HFFc6 (cell line): ENCODE measurements around the gene DGKK. TPM values are rescaled to one million over a fixed set of nuclear protein-coding genes. Genes with fewer than 3 reads are reported as not detected.

Experiments
- DNase-seq: peaks from one replicate; pipeline ENCODE4 v3.0.0-alpha.2; 2018
- H3K27ac Mint-ChIP-seq: 2 replicates; pipeline ENCODE4 v1.8.0; 2020; ENCODE audit warnings: mild to moderate bottlenecking, mixed read lengths
- H3K27me3 Mint-ChIP-seq: 2 replicates; pipeline ENCODE4 v1.8.0; 2021; ENCODE audit warnings: mild to moderate bottlenecking, moderate library complexity, mixed read lengths; ENCODE audit not compliant: insufficient read depth
- H3K36me3 Mint-ChIP-seq: 2 replicates; pipeline ENCODE4 v1.8.0; 2021; ENCODE audit warnings: low read depth, mixed read lengths
- H3K4me1 Mint-ChIP-seq: 2 replicates; pipeline ENCODE4 v1.8.0; 2020; ENCODE audit warnings: low read depth, mixed read lengths
- H3K4me3 Mint-ChIP-seq: 2 replicates; pipeline ENCODE4 v1.8.0; 2020; ENCODE audit warnings: mild to moderate bottlenecking, moderate library complexity, mixed read lengths
- H3K9me3 Mint-ChIP-seq: 2 replicates; pipeline ENCODE4 v1.8.0; 2020; ENCODE audit warnings: mild to moderate bottlenecking, mixed read lengths
- total RNA-seq, 6 experiments: library from RNA; stranded (reverse); fragmentation: NEBNext Ultra II Directional; extraction: Animal tissue kit (Norgen Biotek cat#: 25700); gene quantifications; 2 replicates in 1 of 6; 3 replicates in 5 of 6; pipeline ENCODE4 v1.2.3, GENCODE V29; 2021
- TF ChIP-seq, protein P1 (sequence below): fragments of 200-600 bp; sonication (generic); IDR thresholded peaks from 2 replicates; pipeline ENCODE4 v1.5.0; 2021; ENCODE audit warnings: antibody characterized with exemption, mild to moderate bottlenecking

The DGKK gene
- total RNA-seq, 6 experiments from 2014 or later = not detected

DNA sequence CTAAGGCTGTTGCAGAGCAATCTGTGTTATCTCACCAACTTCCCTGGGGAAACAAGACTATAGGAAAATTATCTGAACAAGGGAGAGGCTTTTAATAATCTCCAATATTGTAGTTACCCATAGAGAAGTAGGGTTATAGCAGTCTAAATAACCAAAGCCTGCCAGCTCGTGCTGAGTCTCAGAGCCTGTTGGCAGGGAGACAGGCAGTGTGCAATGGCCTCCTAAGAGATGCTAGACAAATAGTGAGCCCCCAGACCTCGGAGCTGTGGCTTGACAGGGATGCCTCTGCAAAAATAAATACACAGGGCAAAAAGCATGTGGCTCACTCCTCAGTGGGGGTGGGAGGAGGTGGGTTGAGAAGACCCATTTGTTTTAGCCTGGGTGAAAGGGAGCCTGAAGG is 76.7 kb downstream of the DGKK start:
- H3K4me3 Mint-ChIP-seq = no peak overlapping the region
- no peaks in the 10 kb centered on the region for H3K4me1 Mint-ChIP-seq
- peaks cover 17% of the 10 kb centered on the region for H3K9me3 Mint-ChIP-seq
- no peaks in the 10 kb centered on the region for H3K27me3 Mint-ChIP-seq
- DNase-seq = no peak
- H3K36me3 Mint-ChIP-seq = peaks cover 7% of the 10 kb centered on the region; the same call in 1 of the 2 replicates
- no peak overlapping the region for H3K27ac Mint-ChIP-seq
- TF ChIP-seq, protein P1, sequence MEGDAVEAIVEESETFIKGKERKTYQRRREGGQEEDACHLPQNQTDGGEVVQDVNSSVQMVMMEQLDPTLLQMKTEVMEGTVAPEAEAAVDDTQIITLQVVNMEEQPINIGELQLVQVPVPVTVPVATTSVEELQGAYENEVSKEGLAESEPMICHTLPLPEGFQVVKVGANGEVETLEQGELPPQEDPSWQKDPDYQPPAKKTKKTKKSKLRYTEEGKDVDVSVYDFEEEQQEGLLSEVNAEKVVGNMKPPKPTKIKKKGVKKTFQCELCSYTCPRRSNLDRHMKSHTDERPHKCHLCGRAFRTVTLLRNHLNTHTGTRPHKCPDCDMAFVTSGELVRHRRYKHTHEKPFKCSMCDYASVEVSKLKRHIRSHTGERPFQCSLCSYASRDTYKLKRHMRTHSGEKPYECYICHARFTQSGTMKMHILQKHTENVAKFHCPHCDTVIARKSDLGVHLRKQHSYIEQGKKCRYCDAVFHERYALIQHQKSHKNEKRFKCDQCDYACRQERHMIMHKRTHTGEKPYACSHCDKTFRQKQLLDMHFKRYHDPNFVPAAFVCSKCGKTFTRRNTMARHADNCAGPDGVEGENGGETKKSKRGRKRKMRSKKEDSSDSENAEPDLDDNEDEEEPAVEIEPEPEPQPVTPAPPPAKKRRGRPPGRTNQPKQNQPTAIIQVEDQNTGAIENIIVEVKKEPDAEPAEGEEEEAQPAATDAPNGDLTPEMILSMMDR = no peak

DNA sequence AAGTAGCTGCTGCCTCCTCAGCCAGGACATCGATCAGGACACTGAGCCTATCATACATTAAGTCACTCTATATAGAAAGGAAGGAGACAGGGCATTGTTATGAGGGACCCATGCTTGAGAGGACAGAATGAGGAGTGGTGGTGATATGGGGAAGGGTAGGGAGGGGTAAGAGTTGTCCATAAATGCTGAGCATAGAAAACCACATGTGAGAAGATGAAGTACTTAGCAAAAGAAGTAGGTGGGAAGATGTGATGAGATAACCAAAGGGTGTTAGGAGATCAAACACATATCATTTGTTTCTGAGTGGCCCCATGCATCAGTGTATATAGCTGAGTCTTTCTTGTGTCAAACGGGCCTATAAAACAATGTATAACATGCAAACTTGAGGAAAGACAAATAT is 84.1 kb downstream of the DGKK start:
- Mint-ChIP-seq H3K27ac (no peak overlapping the region), H3K36me3 (no peaks in the 10 kb centered on the region), H3K4me3 (no peak overlapping the region), H3K9me3 (peaks cover 26% of the 10 kb centered on the region), H3K4me1 (no peaks in the 10 kb centered on the region), H3K27me3 (no peaks in the 10 kb centered on the region; the same call in 1 of the 2 replicates)
- DNase-seq = no peak
- TF ChIP-seq, protein P1 = no peak

DNA sequence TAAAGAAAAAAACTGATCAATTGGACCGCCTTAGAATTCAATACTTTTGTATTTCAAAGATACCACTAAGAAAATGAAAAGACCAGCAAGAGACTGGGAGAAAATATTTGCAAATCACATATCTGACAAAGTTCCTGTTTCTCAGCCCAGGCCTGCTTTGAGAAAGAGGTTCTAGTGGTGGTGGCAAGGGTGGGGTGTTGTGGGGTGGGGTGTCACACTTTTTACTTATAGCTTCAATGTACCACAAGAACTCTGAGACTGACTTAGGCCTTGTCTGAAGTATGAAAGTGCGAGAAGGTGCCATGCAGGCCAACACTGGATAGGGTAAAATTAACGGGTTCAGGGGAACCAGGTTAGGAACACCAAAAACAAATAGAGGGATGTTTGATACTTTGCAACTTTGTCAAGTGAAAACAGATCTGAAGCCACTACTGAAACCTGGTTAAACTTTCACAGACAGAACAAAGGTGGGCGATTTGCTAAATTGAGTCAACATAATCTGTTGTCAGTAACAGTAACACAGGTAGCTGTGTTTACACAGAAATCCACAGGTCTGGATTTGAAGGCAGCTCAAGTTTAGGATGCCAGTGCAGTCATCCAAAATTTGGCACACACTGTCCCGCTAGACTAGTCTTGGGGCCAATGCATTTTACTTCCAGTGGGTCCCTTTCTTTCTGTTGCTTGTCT is 88.8 kb downstream of the DGKK start:
- Mint-ChIP-seq H3K27me3 (no peaks in the 10 kb centered on the region; the same call in 1 of the 2 replicates), H3K9me3 (peaks cover 10% of the 10 kb centered on the region), H3K4me1 (no peaks in the 10 kb centered on the region), H3K27ac (no peak overlapping the region), H3K36me3 (no peaks in the 10 kb centered on the region), H3K4me3 (no peak overlapping the region)
- DNase-seq = no peak
- TF ChIP-seq, protein P1 = no peak

DNA sequence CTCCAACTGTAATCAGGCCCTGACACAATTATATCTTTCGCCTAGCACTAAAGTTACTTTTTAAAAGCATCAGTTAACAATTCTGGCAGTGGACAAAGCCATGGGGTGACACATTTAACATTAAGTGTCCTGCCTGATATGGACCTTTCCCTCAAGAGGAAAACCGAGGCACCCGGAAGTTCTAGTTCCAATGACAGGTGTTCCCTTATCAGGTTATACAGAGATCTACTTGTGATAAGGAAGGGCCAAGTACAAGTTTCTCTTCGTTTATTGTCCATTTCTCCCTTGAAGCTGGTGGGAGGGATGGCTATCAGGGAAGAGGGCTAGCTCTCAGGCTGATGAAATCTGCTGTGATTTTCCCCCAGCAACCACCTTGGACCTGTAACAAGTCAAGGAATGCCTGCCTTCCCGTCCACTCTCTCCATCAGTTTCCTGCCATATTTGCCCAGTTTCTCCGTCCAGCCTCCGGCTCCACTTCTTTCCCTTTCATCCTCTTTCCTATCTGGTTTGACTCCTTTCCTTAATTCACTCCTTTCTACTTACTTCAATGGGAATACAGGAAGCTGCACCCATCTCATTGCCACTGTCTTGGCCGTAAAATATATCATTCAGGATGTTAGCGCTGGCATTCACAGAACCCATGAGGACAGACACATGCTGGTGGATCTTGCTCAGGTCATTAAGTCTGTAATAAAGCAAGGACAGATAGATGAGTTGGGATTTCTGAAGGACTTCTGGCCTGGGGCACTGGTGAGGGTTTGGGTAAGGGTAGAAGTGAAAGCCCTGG is 95.0 kb downstream of the DGKK start:
- TF ChIP-seq, protein P1 = no peak
- H3K27me3 Mint-ChIP-seq = peaks cover 2% of the 10 kb centered on the region; the same call in 1 of the 2 replicates
- DNase-seq = no peak
- peaks cover 4% of the 10 kb centered on the region for H3K9me3 Mint-ChIP-seq
- H3K4me1 Mint-ChIP-seq = no peaks in the 10 kb centered on the region
- H3K27ac Mint-ChIP-seq = no peak overlapping the region
- H3K4me3 Mint-ChIP-seq = no peak overlapping the region
- no peaks in the 10 kb centered on the region for H3K36me3 Mint-ChIP-seq

DNA sequence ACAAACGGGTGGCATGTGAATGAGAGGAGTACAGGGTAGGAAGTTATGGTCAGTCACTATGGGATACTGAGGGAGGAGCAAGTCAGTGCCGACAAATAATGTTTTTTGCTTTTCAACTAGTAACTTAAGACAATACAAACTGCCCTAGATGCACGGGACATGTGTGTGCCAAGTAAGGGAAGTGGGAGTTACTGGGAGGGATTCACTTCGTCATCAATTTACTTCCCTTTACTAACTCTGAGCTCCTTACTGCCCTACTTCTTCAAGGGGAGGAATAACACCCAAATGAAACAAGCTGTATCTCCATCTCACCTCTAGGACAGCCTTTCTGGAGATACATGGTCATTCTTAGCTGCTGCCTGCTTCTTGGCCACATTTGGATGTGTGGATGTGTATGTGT is 97.7 kb downstream of the DGKK start:
- no peak overlapping the region for H3K27ac Mint-ChIP-seq
- no peaks in the 10 kb centered on the region for H3K4me1 Mint-ChIP-seq
- no peak overlapping the region for H3K4me3 Mint-ChIP-seq
- H3K27me3 Mint-ChIP-seq = peaks cover 2% of the 10 kb centered on the region; the same call in 1 of the 2 replicates
- H3K9me3 Mint-ChIP-seq = peaks cover 8% of the 10 kb centered on the region
- no peaks in the 10 kb centered on the region for H3K36me3 Mint-ChIP-seq
- TF ChIP-seq, protein P1 = no peak
- DNase-seq = no peak
